GM12865 (cell line): ENCODE measurements around the gene BEST4.

Source experiments
- DNase-seq: peaks from one replicate; pipeline ENCODE4 v3.0.0; 2010; ENCODE audit warnings: low read depth
- H3K4me3 ChIP-seq: 2 replicates; pipeline ENCODE4 v1.5.1; 2011; ENCODE audit warnings: mild to moderate bottlenecking, low read depth, low read length, control low read depth
- CTCF ChIP-seq: IDR thresholded peaks from 2 replicates; pipeline ENCODE4 v1.5.1; 2011; ENCODE audit warnings: low read length, control low read depth, low read depth, inconsistent platforms; ENCODE audit not compliant: insufficient read depth; ENCODE audit errors: missing control alignments

The BEST4 gene

GRCh38 chr1:44735992-44736391, 52.0 kb downstream of the BEST4 start:
- TF ChIP-seq CTCF = no peak
- DNase-seq = no peak
- H3K4me3 ChIP-seq = no peak overlapping the region

GRCh38 chr1:44733784-44734183, 54.2 kb downstream of the BEST4 start:
- H3K4me3 ChIP-seq = no peak overlapping the region
- TF ChIP-seq CTCF = no peak
- no peak for DNase-seq
